HepG2 (cell line): ENCODE results near the gene TSG101. TPM values are rescaled to one million over a fixed set of nuclear protein-coding genes. Genes with fewer than 3 reads are reported as not detected.

Experiments
- ATAC-seq: fragments of 200-7000 bp; cut with Tn5 transposase; 3 replicates; pipeline ENCODE4 v1.9.1; 2020; ENCODE audit warnings: mild to moderate bottlenecking, moderate library complexity
- BruUV-seq: library from RNA; stranded (reverse); fragments of 400-500 nt; replicated peaks from 2 replicates; lab custom pipeline; 2021; lab: Mats Ljungman, UMichigan
- CTCF ChIA-PET: fragments of 300-600 bp; formaldehyde crosslinking; extraction: SDS; loops from one replicate; lab custom pipeline; 2021; ENCODE audit warnings: low total read pairs, inconsistent platforms, low intra/inter-chr PET ratio; lab: Yijun Ruan, JAX
- POLR2A ChIA-PET: fragments of 350-600 bp; sonication (Branson Sonifier 250); formaldehyde crosslinking; loops from one replicate; lab custom pipeline; 2020; ENCODE audit warnings: antibody characterized with exemption, inconsistent platforms; lab: Yijun Ruan, JAX
- DNase-seq: peaks from one replicate; pipeline ENCODE4 v3.0.0-alpha.2; 2015; ENCODE audit warnings: low spot score
- FAIRE-seq: peaks from 3 replicates; lab custom pipeline; 2011; peaks lifted over from hg19 to GRCh38; lab: Jason Lieb, UNC
- H2AFZ ChIP-seq: one replicate; pipeline ENCODE4 v1.6.1; 2011; ENCODE audit warnings: low read length, inconsistent platforms
- H3K27ac ChIP-seq: fragments of 300-600 bp; 3 replicates; pipeline ENCODE4 v1.8.0; 2011; ENCODE audit warnings: mixed run types, mild to moderate bottlenecking, mixed read lengths, low read length, inconsistent platforms; ENCODE audit not compliant: insufficient read depth; ENCODE audit errors: extremely low read length
- H3K27me3 ChIP-seq, 2 experiments: fragments of 200-600 bp in 1 of 2; 2 replicates in 1 of 2; 3 replicates in 1 of 2; pipeline versions ENCODE4 v1.6.0 to v1.8.0; 2011; ENCODE audit warnings: low read length in 2 of 2, mild to moderate bottlenecking in 2 of 2, moderate library complexity in 2 of 2, inconsistent platforms in 1 of 2; ENCODE audit not compliant: insufficient read depth in 2 of 2, control insufficient read depth in 1 of 2
- H3K36me3 ChIP-seq, 2 experiments: fragments of 200-600 bp in 1 of 2; replicated peaks in 1 of 2; 2 replicates in 1 of 2; 3 replicates in 1 of 2; pipeline versions ENCODE4 v1.5.1 to v1.8.0; 2011; ENCODE audit warnings: low read length in 2 of 2, inconsistent platforms in 1 of 2; ENCODE audit not compliant: insufficient read depth in 2 of 2, control insufficient read depth in 1 of 2
- H3K4me1 ChIP-seq: 2 replicates; pipeline ENCODE4 v1.5.1; 2012; ENCODE audit warnings: low read length, inconsistent platforms; ENCODE audit not compliant: insufficient read depth
- H3K4me2 ChIP-seq: 2 replicates; pipeline ENCODE4 v1.6.0; 2011; ENCODE audit warnings: low read depth, low read length, inconsistent platforms
- H3K4me3 ChIP-seq, 3 experiments: fragments of 200-600 bp in 1 of 3; sonication (generic), shearing (Covaris generic) in 1 of 3; replicated peaks in 1 of 3; 2 replicates each; pipeline ENCODE4 v1.5.1; 2011 to 2016; ENCODE audit warnings: low read length in 3 of 3, inconsistent platforms in 2 of 3, low read depth in 2 of 3, mild to moderate bottlenecking in 2 of 3, control low read depth in 1 of 3, mixed read lengths in 1 of 3; ENCODE audit not compliant: insufficient read depth in 1 of 3
- H3K79me2 ChIP-seq: one replicate; pipeline ENCODE4 v1.6.1; 2011; ENCODE audit warnings: low read length, inconsistent platforms; ENCODE audit not compliant: insufficient read depth
- H3K9ac ChIP-seq: 2 replicates; pipeline ENCODE4 v1.6.0; 2011; ENCODE audit warnings: mild to moderate bottlenecking, low read depth, low read length, inconsistent platforms; ENCODE audit not compliant: insufficient read depth
- H3K9me3 ChIP-seq: 2 replicates; pipeline ENCODE4 v1.5.1; 2012; ENCODE audit warnings: mild to moderate bottlenecking, low read length
- H4K20me1 ChIP-seq: 2 replicates; pipeline ENCODE4 v1.6.0; 2011; ENCODE audit warnings: inconsistent platforms, mild to moderate bottlenecking, low read length, moderate library complexity; ENCODE audit not compliant: insufficient read depth
- BATF2 ChIP-seq: sonication (generic); formaldehyde crosslinking; IDR thresholded peaks from 2 replicates; pipeline ENCODE4 v1.8.0; 2022; ENCODE audit warnings: mild to moderate bottlenecking, missing genetic modification reagents, moderate library complexity
- IKZF1 ChIP-seq: fragments of 450-650 bp; IDR thresholded peaks from 2 replicates; pipeline ENCODE4 v1.7.1; 2016
- NFIC ChIP-seq: IDR thresholded peaks from 2 replicates; pipeline ENCODE4 v1.6.1; 2012; ENCODE audit warnings: mild to moderate bottlenecking, low read length, inconsistent platforms
- NPAS2 ChIP-seq: sonication (generic); formaldehyde crosslinking; IDR thresholded peaks from 2 replicates; pipeline ENCODE4 v1.8.0; 2022; ENCODE audit warnings: mild to moderate bottlenecking, missing genetic modification reagents, borderline replicate concordance
- RCOR2 ChIP-seq: IDR thresholded peaks from 2 replicates; pipeline ENCODE4 v1.6.1; 2016; ENCODE audit warnings: missing biosample characterization, missing genetic modification reagents
- TIGD3 ChIP-seq: sonication (generic); formaldehyde crosslinking; IDR thresholded peaks from 2 replicates; pipeline ENCODE4 v1.5.1; 2020; ENCODE audit warnings: mild to moderate bottlenecking, missing genetic modification reagents, borderline replicate concordance
- ZNF121 ChIP-seq: sonication (generic); formaldehyde crosslinking; IDR thresholded peaks from 2 replicates; pipeline ENCODE4 v1.5.0; 2020; ENCODE audit warnings: mild to moderate bottlenecking, missing genetic modification reagents
- ZNF792 ChIP-seq: IDR thresholded peaks from 2 replicates; pipeline ENCODE4 v1.6.1; 2016
- WGBS: methylation state at CpG from one replicate; pipeline ENCODE4 v1.1.6; 2017; ENCODE audit warnings: low lambda C conversion rate; 5-methylcytosine and 5-hydroxymethylcytosine counted together
- in situ Hi-C: cut with HindIII; loops from 2 replicates; pipeline ENCODE4 v1.10.0; 2017; ENCODE audit warnings: low pct_unique_long_range_greater_than_20kb; ENCODE audit not compliant: extremely low pct_ligation_motif_present
- intact Hi-C: fragments of 100-400 bp; cut with micrococcal nuclease; formaldehyde crosslinking; loops from one replicate; pipeline ENCODE4 v1.10.0; 2022; ENCODE audit not compliant: unreplicated experiment
- polyA plus RNA-seq, 8 experiments: library from polyadenylated mRNA; depleted of rRNA in 3 of 8; stranded (reverse) in 7 of 8; unstranded in 1 of 8; fragments of >200 nt; fragmentation: Illumina TruSeq in 4 of 8; extraction: Trizol in 4 of 8; gene quantifications; 2 replicates each; pipeline versions ENCODE4 v1.2.1 to v1.2.3, GENCODE V29; 2011 to 2016; ENCODE audit warnings: low read depth in 4 of 8, missing spikeins in 1 of 8, mixed read lengths in 1 of 8; ENCODE audit not compliant: insufficient read depth in 1 of 8
- total RNA-seq, 5 experiments: library from RNA; depleted of rRNA; stranded (reverse); fragments of >200 nt; fragmentation: Illumina TruSeq; extraction: Trizol; gene quantifications; 2 replicates each; pipeline ENCODE4 v1.2.3, GENCODE V29; 2016; ENCODE audit warnings: low read depth in 1 of 5

TSG101 gene
- total and polyA plus RNA-seq, 2 of the 13 experiments (the other 11 are each of a cell fraction or from before 2014, with no cell fraction given), result 69.3 to 206 TPM

GRCh38 chr11:18498039-18498438, 28.7 kb downstream of the TSG101 start:
- intact Hi-C loops (no loop called here), in situ Hi-C loops (no loop called here)
- Histone ChIP-seq H3K9ac (no peak overlapping the region), H3K27ac (no peak overlapping the region), H3K27me3 (no peaks in the 10 kb centered on the region; a peak in 1 of 5 replicates), H3K9me3 (no peaks in the 10 kb centered on the region), H3K4me3 (no peak overlapping the region), H3K4me1 (peaks cover 6% of the 10 kb centered on the region; the same call in 1 of the 2 replicates), H3K79me2 (no peaks in the 10 kb centered on the region), H4K20me1 (no peaks in the 10 kb centered on the region), H3K36me3 (peaks cover 10 to 66% of the 10 kb centered on the region in 2 experiments), H2AFZ (no peak overlapping the region), H3K4me2 (no peak overlapping the region)
- no peak for ATAC-seq
- ChIA-PET POLR2A (no interaction called here), CTCF (no interaction called here)
- FAIRE-seq, result no peak
- TF ChIP-seq IKZF1, result no peak
- DNase-seq, result no peak
- WGBS, result 86% methylated on average over 1 of the region's 1 CpG
- no TSS peak for BruUV-seq

- WGBS, result 97% methylated on average over 4 of the region's 4 CpGs
- Histone ChIP-seq H3K27ac (no peak overlapping the region), H3K27me3 (no peaks in the 10 kb centered on the region; a peak in 1 of 5 replicates), H3K4me2 (no peak overlapping the region), H3K4me3 (no peak overlapping the region), H4K20me1 (no peaks in the 10 kb centered on the region), H3K36me3 (peaks cover 12 to 60% of the 10 kb centered on the region in 2 experiments), H3K79me2 (no peaks in the 10 kb centered on the region), H2AFZ (no peak overlapping the region), H3K4me1 (peaks cover 7% of the 10 kb centered on the region; the same call in 1 of the 2 replicates), H3K9ac (no peak overlapping the region), H3K9me3 (no peaks in the 10 kb centered on the region)
- no peak for FAIRE-seq
- DNase-seq, result no peak
- TF ChIP-seq RCOR2 (CRISPR knock-in tag) (no peak), BATF2 (no peak), ZNF792 (CRISPR knock-in tag) (no peak), NFIC (no peak), TIGD3 (CRISPR knock-in tag) (no peak), ZNF121 (CRISPR knock-in tag) (peak; percentile 51), NPAS2 (no peak)
- ChIA-PET POLR2A (no interaction called here), CTCF (no interaction called here)
- in situ Hi-C loops (no loop called here), intact Hi-C loops (no loop called here)
- no peak for ATAC-seq
- no TSS peak for BruUV-seq
Measured at GRCh38 chr11:18495703-18496102, 31.0 kb downstream of the TSG101 start.
